Parathyroid adenoma (tissue), 2 donors: ENCODE results near the gene CHD3.

Experiments used
- H2AFZ ChIP-seq: fragments of 300-600 bp; sonication (generic); one replicate; pipeline ENCODE4 v1.7.0; 2017; ENCODE audit warnings: antibody characterized with exemption, mild to moderate bottlenecking
- H3K27ac ChIP-seq: fragments of 300-600 bp; sonication (generic); one replicate; pipeline ENCODE4 v1.7.0; 2017
- H3K27me3 ChIP-seq: fragments of 300-600 bp; sonication (generic); one replicate; pipeline ENCODE4 v1.7.0; 2017; ENCODE audit warnings: low read length; ENCODE audit not compliant: control insufficient read depth, insufficient read depth
- H3K36me3 ChIP-seq: fragments of 300-600 bp; sonication (generic); one replicate; pipeline ENCODE4 v1.7.0; 2017; ENCODE audit warnings: low read length; ENCODE audit not compliant: control insufficient read depth, insufficient read depth
- H3K4me1 ChIP-seq: fragments of 300-600 bp; sonication (generic); one replicate; pipeline ENCODE4 v1.7.0; 2017; ENCODE audit warnings: control low read depth
- H3K4me2 ChIP-seq: fragments of 300-600 bp; sonication (generic); one replicate; pipeline ENCODE4 v1.7.0; 2017; ENCODE audit warnings: low read length
- H3K4me3 ChIP-seq: fragments of 300-600 bp; sonication (generic); one replicate; pipeline ENCODE4 v1.7.0; 2017; ENCODE audit warnings: low read depth, low read length
- H3K79me2 ChIP-seq: fragments of 300-600 bp; sonication (generic); one replicate; pipeline ENCODE4 v1.7.0; 2017; ENCODE audit warnings: control low read depth
- H3K9ac ChIP-seq: fragments of 300-600 bp; sonication (generic); one replicate; pipeline ENCODE4 v1.7.0; 2017; ENCODE audit warnings: mild to moderate bottlenecking
- H3K9me3 ChIP-seq: fragments of 300-600 bp; sonication (generic); one replicate; pipeline ENCODE4 v1.7.0; 2017; ENCODE audit warnings: low read length; ENCODE audit not compliant: control insufficient read depth
- CTCF ChIP-seq: fragments of 300-600 bp; sonication (generic); IDR thresholded peaks from one replicate; pipeline ENCODE4 v1.7.0; 2017; ENCODE audit warnings: antibody characterized with exemption, mild to moderate bottlenecking
- donor health status: primary hyperparathyroidism.

The CHD3 gene

GRCh38 chr17:7911116-7911515 is 22.5 kb downstream of the CHD3 start:
- no peak for TF ChIP-seq CTCF
- Histone ChIP-seq H3K9ac (no peak overlapping the region), H3K36me3 (no peaks in the 10 kb centered on the region), H2AFZ (no peak overlapping the region), H3K79me2 (no peaks in the 10 kb centered on the region), H3K4me2 (no peak overlapping the region), H3K27me3 (no peaks in the 10 kb centered on the region), H3K4me3 (no peak overlapping the region), H3K9me3 (no peaks in the 10 kb centered on the region), H3K27ac (no peak overlapping the region), H3K4me1 (peaks cover 5% of the 10 kb centered on the region)

GRCh38 chr17:7912927-7913524 is 24.4 kb downstream of the CHD3 start:
- H3K4me3 ChIP-seq: no peak overlapping the region
- no peak overlapping the region for H3K4me2 ChIP-seq
- H3K27ac ChIP-seq: no peak overlapping the region
- no peak overlapping the region for H3K9ac ChIP-seq
- no peaks in the 10 kb centered on the region for H3K79me2 ChIP-seq
- peaks cover 5% of the 10 kb centered on the region for H3K4me1 ChIP-seq
- no peaks in the 10 kb centered on the region for H3K27me3 ChIP-seq
- TF ChIP-seq CTCF: peak; percentile 75
- no peak overlapping the region for H2AFZ ChIP-seq
- H3K9me3 ChIP-seq: no peaks in the 10 kb centered on the region
- H3K36me3 ChIP-seq: no peaks in the 10 kb centered on the region

- Histone ChIP-seq H3K9ac (no peak overlapping the region), H3K4me3 (peak overlapping the region; percentile 68), H3K79me2 (no peaks in the 10 kb centered on the region), H3K36me3 (no peaks in the 10 kb centered on the region), H3K4me1 (peaks cover 5% of the 10 kb centered on the region), H3K9me3 (no peaks in the 10 kb centered on the region), H2AFZ (peak overlapping the region; percentile 83), H3K27me3 (no peaks in the 10 kb centered on the region), H3K27ac (peak overlapping the region; percentile 81), H3K4me2 (peak overlapping the region; percentile 90)
- no peak for TF ChIP-seq CTCF
Observed at GRCh38 chr17:7915179-7915610, 26.6 kb downstream of the CHD3 start.

GRCh38 chr17:7915611-7916384 is 27.2 kb downstream of the CHD3 start, which contains the start of gene RNF227:
RNF227 (minus strand) TSS chr17:7916289; CDS start chr17:7916195, 94 bp downstream.
- no peaks in the 10 kb centered on the region for H3K27me3 ChIP-seq
- no peak for TF ChIP-seq CTCF
- H3K9ac ChIP-seq: peak within 1 kb of the TSS; percentile 55

More at GRCh38 chr17:7915611-7916384, 27.2 kb downstream of the CHD3 start, which contains the start of gene RNF227:
- Histone ChIP-seq H3K27ac (peak within 1 kb of the TSS; percentile 81), H3K4me2 (peak within 1 kb of the TSS; percentile 94), H3K4me1 (peaks cover 5% of the 10 kb centered on the region), H2AFZ (peak within 1 kb of the TSS; percentile 86), H3K4me3 (peak within 1 kb of the TSS; percentile 79), H3K36me3 (no peaks in the 10 kb centered on the region), H3K79me2 (no peaks in the 10 kb centered on the region), H3K9me3 (no peaks in the 10 kb centered on the region)
